RWPE2 (cell line): ENCODE data around the gene NIP7.

Experiments
- ATAC-seq: fragments of 200-7000 bp; cut with Tn5 transposase; 3 replicates; pipeline ENCODE4 v1.9.1; 2021; ENCODE audit warnings: low read depth
- DNase-seq: peaks from one replicate; pipeline ENCODE4 v3.0.0-alpha.2; 2020; ENCODE audit warnings: low spot score
- H3K27ac ChIP-seq: fragments of 450-650 bp; 2 replicates; pipeline ENCODE4 v1.5.1; 2017; ENCODE audit warnings: mild to moderate bottlenecking; ENCODE audit not compliant: poor library complexity, severe bottlenecking
- H3K27me3 ChIP-seq: fragments of 250-450 bp; sonication (Bioruptor Pico); 2 replicates; pipeline ENCODE4 v1.5.1; 2021; ENCODE audit warnings: mild to moderate bottlenecking, moderate library complexity; ENCODE audit not compliant: insufficient read depth, poor library complexity, severe bottlenecking
- H3K36me3 ChIP-seq: fragments of 250-450 bp; sonication (Bioruptor Pico); 2 replicates; pipeline ENCODE4 v1.5.1; 2020; ENCODE audit warnings: low read depth, mild to moderate bottlenecking, moderate library complexity
- H3K4me1 ChIP-seq: fragments of 250-450 bp; sonication (Bioruptor Pico); 2 replicates; pipeline ENCODE4 v1.5.1; 2021; ENCODE audit warnings: mild to moderate bottlenecking, moderate library complexity; ENCODE audit not compliant: insufficient read depth, poor library complexity, severe bottlenecking
- H3K4me3 ChIP-seq: fragments of 250-450 bp; sonication (Bioruptor Pico); 2 replicates; pipeline ENCODE4 v1.5.1; 2021; ENCODE audit warnings: mild to moderate bottlenecking, moderate library complexity; ENCODE audit not compliant: severe bottlenecking
- H3K9me3 ChIP-seq: fragments of 250-450 bp; sonication (Bioruptor Pico); 2 replicates; pipeline ENCODE4 v1.5.1; 2021; ENCODE audit warnings: mild to moderate bottlenecking, moderate library complexity; ENCODE audit not compliant: severe bottlenecking
- CTCF ChIP-seq: fragments of 450-650 bp; IDR thresholded peaks from one replicate; pipeline ENCODE4 v1.5.1; 2017; ENCODE audit warnings: mild to moderate bottlenecking, moderate library complexity; ENCODE audit not compliant: poor library complexity, severe bottlenecking

The NIP7 gene

GRCh38 chr16:69301187-69301586 lies 38.4 kb upstream of the NIP7 start:
- Histone ChIP-seq H3K9me3 (no peaks in the 10 kb centered on the region), H3K4me3 (no peak overlapping the region), H3K27ac (no peak overlapping the region), H3K27me3 (no peaks in the 10 kb centered on the region), H3K4me1 (no peaks in the 10 kb centered on the region), H3K36me3 (peaks cover 22% of the 10 kb centered on the region; the same call in 1 of the 2 replicates)
- no peak for DNase-seq
- no peak for ATAC-seq
- TF ChIP-seq CTCF: no peak

- H3K4me3 ChIP-seq: no peak overlapping the region
- no peak for DNase-seq
- H3K27ac ChIP-seq: no peak overlapping the region
- no peak for TF ChIP-seq CTCF
- ATAC-seq: no peak
- H3K9me3 ChIP-seq: no peaks in the 10 kb centered on the region
- no peaks in the 10 kb centered on the region for H3K4me1 ChIP-seq
- no peaks in the 10 kb centered on the region for H3K27me3 ChIP-seq
- peaks cover 22% of the 10 kb centered on the region; the same call in 1 of the 2 replicates for H3K36me3 ChIP-seq
These were observed 37.7 kb upstream of the NIP7 start for GRCh38 chr16:69301861-69302260.

GRCh38 chr16:69302301-69302700 lies 37.3 kb upstream of the NIP7 start:
- H3K36me3 ChIP-seq: peaks cover 22% of the 10 kb centered on the region; the same call in 1 of the 2 replicates
- TF ChIP-seq CTCF: no peak
- no peak for ATAC-seq
- H3K4me3 ChIP-seq: no peak overlapping the region
- no peaks in the 10 kb centered on the region for H3K9me3 ChIP-seq
- DNase-seq: no peak
- H3K27me3 ChIP-seq: no peaks in the 10 kb centered on the region
- no peaks in the 10 kb centered on the region for H3K4me1 ChIP-seq
- no peak overlapping the region for H3K27ac ChIP-seq

GRCh38 chr16:69306031-69306430 lies 33.5 kb upstream of the NIP7 start:
- Histone ChIP-seq H3K9me3 (no peaks in the 10 kb centered on the region), H3K4me3 (no peak overlapping the region), H3K27me3 (no peaks in the 10 kb centered on the region), H3K36me3 (0 out of 2 replicates have a peak, but pooled peaks cover 12% of the 10 kb centered on the region), H3K4me1 (no peaks in the 10 kb centered on the region), H3K27ac (no peak overlapping the region)
- ATAC-seq (no peak), DNase-seq (no peak)
- TF ChIP-seq CTCF: no peak

- TF ChIP-seq CTCF: no peak
- DNase-seq: no peak
These were observed 32.5 kb upstream of the NIP7 start for GRCh38 chr16:69307091-69307490.

More at GRCh38 chr16:69307091-69307490, 32.5 kb upstream of the NIP7 start:
- no peak overlapping the region for H3K27ac ChIP-seq
- H3K36me3 ChIP-seq: 0 out of 2 replicates have a peak, but pooled peaks cover 11% of the 10 kb centered on the region
- no peak for ATAC-seq
- no peaks in the 10 kb centered on the region for H3K9me3 ChIP-seq
- H3K4me1 ChIP-seq: no peaks in the 10 kb centered on the region
- H3K4me3 ChIP-seq: no peak overlapping the region
- H3K27me3 ChIP-seq: no peaks in the 10 kb centered on the region
